Lung (tissue), 12 donors: ENCODE results near the gene ATG7. TPM values are rescaled to one million over a fixed set of nuclear protein-coding genes. Genes with fewer than 3 reads are reported as not detected.

Experiments
- ATAC-seq: fragments of 200-7000 bp; cut with Tn5 transposase; one replicate; pipeline ENCODE4 v1.9.1; 2020; ENCODE audit warnings: moderate number of reproducible peaks; ENCODE audit not compliant: insufficient read depth, low FRiP score
- DNase-seq, 3 donors: peaks; one replicate each; pipeline ENCODE4 v3.0.0-alpha.2; 2013 to 2017
- H3K27ac ChIP-seq, 2 donors: one replicate each; pipeline ENCODE4 v1.5.1; 2013; ENCODE audit warnings: mild to moderate bottlenecking in 2 of 2, moderate library complexity in 2 of 2, control low read depth in 1 of 2, inconsistent platforms in 1 of 2, low read depth in 1 of 2, low read length in 1 of 2
- H3K27me3 ChIP-seq, 3 donors: one replicate each; pipeline ENCODE4 v1.5.1; 2013; ENCODE audit warnings: low read length in 2 of 3; ENCODE audit not compliant: control insufficient read depth in 3 of 3, insufficient read depth in 3 of 3
- H3K36me3 ChIP-seq, 4 donors: one replicate each; pipeline ENCODE4 v1.5.1; 2013; ENCODE audit warnings: low read length in 4 of 4, mild to moderate bottlenecking in 1 of 4, moderate library complexity in 1 of 4; ENCODE audit not compliant: control insufficient read depth in 4 of 4, insufficient read depth in 4 of 4
- H3K4me1 ChIP-seq, 5 donors: one replicate each; pipeline ENCODE4 v1.5.1; 2013; ENCODE audit warnings: low read length in 5 of 5, mild to moderate bottlenecking in 2 of 5, moderate library complexity in 1 of 5; ENCODE audit not compliant: control insufficient read depth in 5 of 5, insufficient read depth in 5 of 5
- H3K4me3 ChIP-seq: one replicate; pipeline ENCODE4 v1.5.1; 2013; ENCODE audit warnings: mild to moderate bottlenecking, control low read depth, moderate library complexity
- H3K9ac ChIP-seq, 2 donors: one replicate each; pipeline ENCODE4 v1.5.1; 2013; ENCODE audit warnings: low read length in 2 of 2, control low read depth in 1 of 2; ENCODE audit not compliant: insufficient read depth in 1 of 2
- H3K9me3 ChIP-seq, 4 donors: one replicate each; pipeline ENCODE4 v1.5.1; 2013; ENCODE audit warnings: low read length in 3 of 4, mild to moderate bottlenecking in 1 of 4, moderate library complexity in 1 of 4; ENCODE audit not compliant: control insufficient read depth in 4 of 4, insufficient read depth in 3 of 4
- CTCF ChIP-seq: IDR thresholded peaks from 2 replicates; pipeline ENCODE4 v1.5.1; 2012; ENCODE audit warnings: mild to moderate bottlenecking; ENCODE audit errors: control extremely low read depth, extremely low read depth
- WGBS, 2 donors: extraction: QIAGEN DNeasy Blood & Tissue Kit; methylation state at CpG; one replicate each; pipeline ENCODE4 v1.1.7; 2013; 5-methylcytosine and 5-hydroxymethylcytosine counted together
- polyA plus RNA-seq, 2 donors: library from polyadenylated mRNA; stranded (reverse); fragments of 200-250 nt; gene quantifications; one replicate each; pipeline ENCODE4 v1.2.1, GENCODE V29; 2013
- total RNA-seq, 2 donors: library from RNA; depleted of rRNA in 1 of 2; stranded (reverse); fragments of >200 nt in 1 of 2; gene quantifications; one replicate each; pipeline ENCODE4 v1.2.1, GENCODE V29; 2014 to 2021
- donor health status: control.
- donor health status: control.
- donor health status: Bipolar disorder and iron deficiency.
- donor health status: healthy.
- donor health status: DM: yes; HTN: yes; CAD: no.

ATG7 gene
- total and polyA plus RNA-seq, 4 donors, result 11.2 to 72.0 (median 53.3) TPM

DNA sequence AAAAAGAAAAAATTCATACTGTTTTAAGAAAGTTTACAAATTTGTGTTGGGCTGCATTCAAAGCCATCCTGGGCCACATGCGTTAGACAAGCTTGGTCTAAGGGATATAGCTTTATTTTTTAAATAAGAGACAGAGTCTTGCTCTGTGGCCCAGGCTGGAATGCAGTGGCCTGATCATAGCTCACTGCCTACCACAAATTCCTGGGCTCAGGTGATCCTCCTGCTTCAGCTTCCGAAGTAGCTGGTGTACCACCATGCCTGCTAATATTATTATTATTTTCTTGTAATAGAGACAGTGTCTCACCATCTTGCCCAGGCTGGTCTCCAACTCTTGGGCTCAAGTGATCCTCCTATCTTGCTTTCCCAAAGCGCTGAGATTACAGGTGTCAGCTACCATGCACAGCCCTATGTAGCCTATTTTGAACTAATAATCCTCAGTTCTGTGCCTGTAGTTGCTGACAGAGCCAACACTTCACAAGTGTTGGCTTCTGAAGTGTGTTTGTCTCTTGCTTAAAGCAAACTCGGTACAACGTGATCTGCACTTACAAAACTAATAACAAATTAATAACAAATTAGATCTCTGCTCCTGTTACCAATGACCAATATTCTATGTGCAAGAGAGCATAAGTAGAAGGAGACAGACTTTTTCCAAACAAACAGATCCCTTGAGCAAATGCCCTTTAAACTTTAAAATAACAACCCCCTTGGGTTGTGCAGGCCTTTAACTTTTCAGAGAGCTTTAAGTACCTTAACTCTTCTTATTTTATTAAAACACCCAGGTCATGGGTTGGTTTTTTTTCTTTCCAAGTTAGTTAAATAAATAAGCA is 236.4 kb downstream of the ATG7 start:
- no peak for ATAC-seq
- H3K36me3 ChIP-seq, result peaks cover 0 to 1% (median 0%) of the 10 kb centered on the region in 4 donors
- peak overlapping the region in 1 of 2 donors; percentile 37 for H3K9ac ChIP-seq
- H3K27me3 ChIP-seq, result no peaks in the 10 kb centered on the region
- H3K27ac ChIP-seq, result peak overlapping the region; percentile 50 to 62
- no peak for DNase-seq
- H3K9me3 ChIP-seq, result no peaks in the 10 kb centered on the region
- H3K4me1 ChIP-seq, result peaks cover 16 to 36% (median 18%) of the 10 kb centered on the region in 5 donors
- WGBS, 2 donors, result 59 to 79% methylated on average over 5 of the region's 5 CpGs
- no peak overlapping the region for H3K4me3 ChIP-seq
- TF ChIP-seq CTCF, result no peak

DNA sequence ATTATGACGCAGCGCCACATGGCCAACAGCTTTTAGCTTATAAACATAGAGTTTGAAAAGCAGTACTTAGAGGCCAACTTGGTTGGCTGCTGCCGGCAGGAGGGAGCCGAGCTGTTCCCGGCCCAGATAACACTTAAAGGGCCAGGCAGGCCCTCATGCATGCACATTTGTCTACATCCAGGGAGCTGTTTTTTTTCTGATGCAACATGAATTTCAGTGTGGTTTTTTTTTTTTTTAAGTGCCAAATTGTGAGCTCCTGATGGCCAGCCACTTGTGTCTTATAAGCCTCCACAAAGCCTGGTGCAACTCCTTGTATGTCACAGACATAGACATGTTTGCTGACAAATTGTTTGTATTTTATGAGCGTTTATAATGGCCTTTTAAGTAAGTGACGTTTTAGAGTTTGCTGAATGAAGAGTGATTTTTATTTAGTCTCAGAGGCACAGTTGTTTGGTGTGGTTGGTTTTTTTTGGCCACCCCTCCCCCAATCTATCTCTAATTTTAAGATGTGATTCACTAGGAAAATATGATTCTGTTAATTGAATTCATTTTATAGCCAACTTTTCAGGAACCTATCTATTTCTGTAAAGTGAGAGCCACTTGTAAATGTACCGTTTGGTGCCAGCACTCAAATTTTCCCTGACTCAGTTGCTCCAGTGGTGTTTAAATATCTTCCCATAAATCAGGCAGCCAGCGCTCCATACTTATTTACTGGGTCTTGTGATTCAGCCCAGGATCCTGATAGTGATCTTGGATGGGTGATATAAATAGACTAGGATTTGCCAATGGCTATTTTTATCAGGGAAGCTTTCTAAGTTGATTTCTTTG is 237.2 kb downstream of the ATG7 start:
- TF ChIP-seq CTCF, result no peak
- 35 to 67% methylated on average over 9 of the region's 9 CpGs for WGBS, 2 donors
- no peaks in the 10 kb centered on the region for H3K9me3 ChIP-seq
- H3K4me1 ChIP-seq, result peaks cover 19 to 44% (median 22%) of the 10 kb centered on the region in 5 donors
- peak overlapping the region in 1 of 2 donors; percentile 37 for H3K9ac ChIP-seq
- H3K36me3 ChIP-seq, result peaks cover 0 to 1% (median 0%) of the 10 kb centered on the region in 4 donors
- H3K4me3 ChIP-seq, result no peak overlapping the region
- DNase-seq (peak; percentile 92 to 96 (median 96)), ATAC-seq (peak; percentile 73)
- H3K27me3 ChIP-seq, result no peaks in the 10 kb centered on the region
- peak overlapping the region in 1 of 2 donors; percentile 62 for H3K27ac ChIP-seq

DNA sequence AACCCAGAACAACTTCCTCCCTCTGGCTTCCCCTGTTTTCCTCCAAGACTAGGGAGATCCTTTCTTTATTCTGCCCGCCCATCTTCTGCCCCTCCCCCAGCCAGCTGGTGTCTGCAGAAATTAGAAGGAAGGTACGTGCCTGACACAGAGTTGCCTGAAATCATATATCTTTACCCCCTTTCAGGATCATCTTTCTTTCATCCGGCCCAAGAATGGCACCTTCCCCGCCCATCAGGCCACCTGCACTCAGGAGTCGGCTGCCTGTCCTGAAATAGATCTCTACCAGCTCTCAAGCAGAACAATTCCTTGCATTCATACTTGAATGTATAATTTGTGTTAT is 237.8 kb downstream of the ATG7 start:
- H3K27ac ChIP-seq, result peak overlapping the region; percentile 5 to 62
- H3K27me3 ChIP-seq, result no peaks in the 10 kb centered on the region
- 61 to 72% methylated on average over 5 of the region's 5 CpGs for WGBS, 2 donors
- ATAC-seq (no peak), DNase-seq (peak in 1 of 3 donors; percentile 44)
- H3K36me3 ChIP-seq, result peaks cover 0 to 1% (median 0%) of the 10 kb centered on the region in 4 donors
- H3K4me1 ChIP-seq, result peaks cover 19 to 46% (median 22%) of the 10 kb centered on the region in 5 donors
- H3K9me3 ChIP-seq, result no peaks in the 10 kb centered on the region
- no peak overlapping the region for H3K9ac ChIP-seq
- H3K4me3 ChIP-seq, result no peak overlapping the region
- no peak for TF ChIP-seq CTCF
